Endothelial cell of umbilical vein (primary cell): Measurements from ENCODE around the gene TTBK1. TPM values are rescaled to one million over a fixed set of nuclear protein-coding genes. Genes with fewer than 3 reads are reported as not detected.

Experiments used
- BruUV-seq: library from RNA; stranded (reverse); fragments of 400-500 nt; replicated peaks from 2 replicates; lab custom pipeline; 2021; lab: Mats Ljungman, UMichigan
- CTCF ChIA-PET: fragments of 300-600, 350-600 bp; sonication (Branson Sonifier 250); formaldehyde crosslinking; loops from one replicate; lab custom pipeline; 2021; ENCODE audit warnings: antibody characterized with exemption, inconsistent platforms; lab: Charles Lee
- POLR2A ChIA-PET: fragments of 300-600, 350-600 bp; sonication (Branson Sonifier 250); formaldehyde crosslinking; loops from one replicate; lab custom pipeline; 2021; ENCODE audit warnings: antibody characterized with exemption, inconsistent platforms; lab: Charles Lee
- DNase-seq: peaks from one replicate; pipeline ENCODE4 v3.0.0-alpha.2; 2011; ENCODE audit warnings: low read depth, low spot score
- FAIRE-seq: peaks from 2 replicates; lab custom pipeline; 2011; peaks lifted over from hg19 to GRCh38; lab: Jason Lieb, UNC
- H2AFZ ChIP-seq: 2 replicates; pipeline ENCODE4 v1.6.0; 2012; ENCODE audit warnings: low read depth, low read length, control low read depth, inconsistent platforms
- H3K27ac ChIP-seq: 2 replicates; pipeline ENCODE4 v1.5.1; 2011; ENCODE audit warnings: low read depth, mild to moderate bottlenecking, control low read depth, low read length, moderate library complexity; ENCODE audit not compliant: insufficient read depth
- H3K27me3 ChIP-seq, 2 experiments: 2 replicates each; pipeline versions ENCODE4 v1.6.0 to v1.6.1; 2011; ENCODE audit warnings: low read length in 2 of 2, mixed read lengths in 1 of 2; ENCODE audit not compliant: control insufficient read depth in 2 of 2, insufficient read depth in 2 of 2
- H3K36me3 ChIP-seq, 2 experiments: 2 replicates in 1 of 2; 3 replicates in 1 of 2; pipeline ENCODE4 v1.5.1; 2011; ENCODE audit warnings: low read length in 2 of 2, mild to moderate bottlenecking in 1 of 2, moderate library complexity in 1 of 2; ENCODE audit not compliant: control insufficient read depth in 2 of 2, insufficient read depth in 2 of 2; ENCODE audit errors: extremely low read depth in 1 of 2
- H3K4me1 ChIP-seq: 3 replicates; pipeline ENCODE4 v1.5.1; 2011; ENCODE audit warnings: mild to moderate bottlenecking, low read length; ENCODE audit not compliant: control insufficient read depth, insufficient read depth; ENCODE audit errors: extremely low read depth
- H3K4me2 ChIP-seq: 2 replicates; pipeline ENCODE4 v1.6.1; 2011; ENCODE audit warnings: low read length, control low read depth, mixed read lengths; ENCODE audit not compliant: insufficient read depth
- H3K4me3 ChIP-seq, 3 experiments: fragments of 200-600 bp in 1 of 3; sonication (generic), shearing (Covaris generic) in 1 of 3; replicated peaks in 1 of 3; 2 replicates each; pipeline ENCODE4 v1.5.1; 2011 to 2016; ENCODE audit warnings: control low read depth in 3 of 3, low read length in 3 of 3, mild to moderate bottlenecking in 2 of 3, inconsistent platforms in 1 of 3, low read depth in 1 of 3, moderate library complexity in 1 of 3; ENCODE audit not compliant: insufficient read depth in 1 of 3
- H3K79me2 ChIP-seq: 2 replicates; pipeline ENCODE4 v1.6.0; 2012; ENCODE audit warnings: low read length, inconsistent platforms; ENCODE audit not compliant: control insufficient read depth, insufficient read depth
- H3K9ac ChIP-seq: replicated peaks from 2 replicates; pipeline ENCODE3; 2011; ENCODE audit warnings: low read length, control low read depth; ENCODE audit not compliant: insufficient read depth; ENCODE audit errors: extremely low read depth
- H3K9me1 ChIP-seq: replicated peaks from 3 replicates; pipeline ENCODE4 v1.6.0; 2011; ENCODE audit warnings: mild to moderate bottlenecking, low read length; ENCODE audit not compliant: control insufficient read depth, insufficient read depth; ENCODE audit errors: extremely low read depth
- H3K9me3 ChIP-seq: replicated peaks from 2 replicates; pipeline ENCODE4 v1.5.1; 2012; ENCODE audit warnings: low read length, inconsistent platforms; ENCODE audit not compliant: control insufficient read depth, insufficient read depth
- H4K20me1 ChIP-seq: replicated peaks from 2 replicates; pipeline ENCODE3; 2011; ENCODE audit warnings: mild to moderate bottlenecking, low read length; ENCODE audit not compliant: control insufficient read depth, insufficient read depth; ENCODE audit errors: extremely low read depth
- CTCF ChIP-seq, 2 donors: IDR thresholded peaks; 1 replicate in 1 of 2; 2 replicates in 1 of 2; pipeline ENCODE4 v1.5.1; 2011; ENCODE audit warnings: low read length in 2 of 2, mild to moderate bottlenecking in 2 of 2, moderate library complexity in 2 of 2, control low read depth in 1 of 2, inconsistent platforms in 1 of 2, low read depth in 1 of 2; ENCODE audit not compliant: insufficient read depth in 1 of 2; ENCODE audit errors: extremely low read depth in 1 of 2
- EZH2 ChIP-seq: IDR thresholded peaks from 2 replicates; pipeline ENCODE4 v1.6.1; 2012; ENCODE audit warnings: borderline replicate concordance, low read depth, mild to moderate bottlenecking, moderate library complexity, low read length, inconsistent platforms; ENCODE audit not compliant: severe bottlenecking
- JUN ChIP-seq: IDR thresholded peaks from 2 replicates; pipeline ENCODE4 v1.6.1; 2011; ENCODE audit warnings: borderline replicate concordance, low read depth; ENCODE audit not compliant: insufficient read length, insufficient read depth
- MAX ChIP-seq: IDR thresholded peaks from 2 replicates; pipeline ENCODE4 v1.6.1; 2011; ENCODE audit not compliant: insufficient read depth, insufficient read length
- POLR2A ChIP-seq: IDR thresholded peaks from 2 replicates; pipeline ENCODE4 v1.6.1; 2012; ENCODE audit warnings: low read depth, mild to moderate bottlenecking, control low read depth, low read length
- dilution Hi-C: fragments of 300-500 bp; cut with MboI; formaldehyde crosslinking; loops from one replicate; pipeline ENCODE4 v1.15.0; 2019; ENCODE audit warnings: low sequenced_read_pairs; ENCODE audit not compliant: extremely low pct_ligation_motif_present
- intact Hi-C: fragments of 100-400 bp; cut with micrococcal nuclease; formaldehyde crosslinking; loops from one replicate; pipeline ENCODE4 v1.10.0; 2022
- polyA plus RNA-seq, 4 experiments: library from polyadenylated mRNA; depleted of rRNA in 3 of 4; stranded (reverse) in 3 of 4; unstranded in 1 of 4; fragments of >200 nt; gene quantifications; 2 replicates each; pipeline versions ENCODE4 v1.2.1 to v1.2.3, GENCODE V29; 2011 to 2012; ENCODE audit warnings: missing spikeins in 1 of 4
- total RNA-seq: library from RNA; stranded (reverse); gene quantifications from 2 replicates; pipeline ENCODE4 v1.2.3, GENCODE V29; 2021

The TTBK1 gene
- total and polyA plus RNA-seq, 2 donors (not counting 3 experiments of a cell fraction or from before 2014, with no cell fraction given): 0.06 TPM; not detected in 1

GRCh38 chr6:43203029-43203717 is 40.1 kb upstream of the TTBK1 start:
- FAIRE-seq: no peak
- Histone ChIP-seq H4K20me1 (no peaks in the 10 kb centered on the region), H3K27ac (no peak overlapping the region), H3K79me2 (no peaks in the 10 kb centered on the region), H3K9me1 (no peaks in the 10 kb centered on the region), H3K4me2 (no peak overlapping the region), H3K9ac (no peak overlapping the region), H3K27me3 (no peaks in the 10 kb centered on the region), H3K4me1 (no peaks in the 10 kb centered on the region), H2AFZ (no peak overlapping the region), H3K9me3 (no peaks in the 10 kb centered on the region), H3K4me3 (no peak overlapping the region), H3K36me3 (peaks cover 0 to 16% of the 10 kb centered on the region in 2 experiments)
- ChIA-PET POLR2A (no interaction called here), CTCF (interaction anchor here (1.5 kb wide), 1 partner anchor 26 kb away, joined by 5 read pairs; the partner anchor contains the start of gene DNPH1)
- DNase-seq: no peak
- intact Hi-C loops: no loop called here
- dilution Hi-C loops: no loop called here
- no TSS peak for BruUV-seq
- TF ChIP-seq POLR2A (no peak), CTCF (IDR thresholded peaks at IDR 0.05; ENCODE audit: extremely low read depth in 1 of 2, insufficient read depth in 1 of 2, low read depth in 1 of 2, low read length in 2 of 2) (no peak), MAX (no peak), JUN (no peak), EZH2 (no peak)
